Fibroblast of lung (primary cell): ENCODE results near the gene IL1B. TPM values are rescaled to one million over a fixed set of nuclear protein-coding genes. Genes with fewer than 3 reads are reported as not detected.

ENCODE experiments used
- DNase-seq, 2 donors: peaks; one replicate each; pipeline versions ENCODE4 v3.0.0 to v3.0.0-alpha.2; 2010; ENCODE audit warnings: low read depth in 2 of 2
- H2AFZ ChIP-seq: 2 replicates; pipeline ENCODE4 v1.5.1; 2012; ENCODE audit warnings: low read length, control low read depth, inconsistent platforms
- H3K27ac ChIP-seq: 2 replicates; pipeline ENCODE4 v1.5.1; 2011; ENCODE audit warnings: low read length, control low read depth; ENCODE audit not compliant: insufficient read depth
- H3K27me3 ChIP-seq: 2 replicates; pipeline ENCODE4 v1.5.1; 2011; ENCODE audit warnings: mild to moderate bottlenecking, low read length; ENCODE audit not compliant: control insufficient read depth, insufficient read depth
- H3K36me3 ChIP-seq: 2 replicates; pipeline ENCODE4 v1.5.1; 2011; ENCODE audit warnings: low read length; ENCODE audit not compliant: control insufficient read depth, insufficient read depth
- H3K4me1 ChIP-seq: 2 replicates; pipeline ENCODE4 v1.5.1; 2011; ENCODE audit warnings: low read length; ENCODE audit not compliant: control insufficient read depth, insufficient read depth; ENCODE audit errors: extremely low read depth
- H3K4me2 ChIP-seq: 2 replicates; pipeline ENCODE4 v1.5.1; 2011; ENCODE audit warnings: low read length, control low read depth; ENCODE audit not compliant: insufficient read depth; ENCODE audit errors: extremely low read depth
- H3K4me3 ChIP-seq, 4 experiments: fragments of 200-600 bp in 1 of 4; sonication (generic) in 1 of 4; replicated peaks in 1 of 4; 2 replicates each; pipeline ENCODE4 v1.5.1; 2011 to 2016; ENCODE audit warnings: low read length in 4 of 4, low read depth in 3 of 4, mild to moderate bottlenecking in 3 of 4, control low read depth in 2 of 4, inconsistent platforms in 1 of 4, mixed read lengths in 1 of 4; ENCODE audit not compliant: insufficient read depth in 1 of 4; ENCODE audit errors: control extremely low read depth in 1 of 4
- H3K79me2 ChIP-seq: 2 replicates; pipeline ENCODE4 v1.5.1; 2012; ENCODE audit warnings: mild to moderate bottlenecking, low read length, inconsistent platforms; ENCODE audit not compliant: control insufficient read depth, insufficient read depth
- H3K9ac ChIP-seq: 2 replicates; pipeline ENCODE4 v1.5.1; 2011; ENCODE audit warnings: mild to moderate bottlenecking, low read length, control low read depth; ENCODE audit not compliant: insufficient read depth
- H3K9me3 ChIP-seq: 2 replicates; pipeline ENCODE4 v1.5.1; 2012; ENCODE audit warnings: low read depth, low read length; ENCODE audit not compliant: control insufficient read depth, insufficient read depth
- H4K20me1 ChIP-seq: 2 replicates; pipeline ENCODE4 v1.5.1; 2011; ENCODE audit warnings: low read length; ENCODE audit not compliant: control insufficient read depth, insufficient read depth; ENCODE audit errors: extremely low read depth
- EZH2 ChIP-seq: IDR thresholded peaks from 2 replicates; pipeline ENCODE4 v1.5.1; 2012; ENCODE audit warnings: low read length, control low read depth, mild to moderate bottlenecking; ENCODE audit errors: missing control alignments
- polyA plus RNA-seq, 2 donors: library from polyadenylated mRNA; depleted of rRNA in 1 of 2; stranded (reverse) in 1 of 2; unstranded in 1 of 2; fragments of >200 nt; gene quantifications; 2 replicates each; pipeline ENCODE4 v1.2.1, GENCODE V29; 2011 to 2012; ENCODE audit warnings: missing spikeins in 1 of 2
- total RNA-seq: library from RNA; depleted of rRNA; stranded (reverse); fragments of >200 nt; gene quantifications from 2 replicates; pipeline ENCODE4 v1.2.1, GENCODE V29; 2014
- TF ChIP-seq, protein P1 (sequence below), 2 donors: IDR thresholded peaks in 1 of 2; conservative IDR thresholded peaks in 1 of 2; 1 replicate in 1 of 2; 2 replicates in 1 of 2; pipeline ENCODE4 v1.5.1; 2011 to 2012; ENCODE audit warnings: low read length in 2 of 2, control low read depth in 1 of 2, inconsistent platforms in 1 of 2, low read depth in 1 of 2, mild to moderate bottlenecking in 1 of 2

IL1B gene
- total and polyA plus RNA-seq, 2 donors (not counting 1 experiment from before 2014, with no cell fraction given) = 0.23 TPM; not detected in 1

DNA sequence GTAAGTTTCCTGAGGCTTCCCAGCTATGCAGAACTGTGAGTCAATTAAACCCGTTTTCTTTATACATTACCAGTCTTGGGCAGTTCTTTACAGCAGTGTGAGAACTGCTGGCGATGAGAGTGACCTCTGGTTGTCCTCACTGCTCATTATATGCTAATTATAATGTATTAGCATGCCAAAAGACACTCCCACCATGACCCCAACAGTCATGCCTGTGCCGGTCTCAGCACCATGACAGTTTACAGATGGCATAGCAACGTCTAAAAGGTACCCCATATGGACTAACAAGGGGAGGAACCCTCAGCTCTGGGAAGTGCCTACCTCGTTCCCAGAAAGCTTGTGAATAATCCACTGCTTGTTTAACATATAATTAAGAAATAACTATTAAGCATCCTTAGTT lies 44.2 kb downstream of the IL1B start:
- no peak overlapping the region for H3K4me2 ChIP-seq
- peaks cover 4% of the 10 kb centered on the region for H3K4me1 ChIP-seq
- TF ChIP-seq EZH2 = no peak
- TF ChIP-seq, protein P1, sequence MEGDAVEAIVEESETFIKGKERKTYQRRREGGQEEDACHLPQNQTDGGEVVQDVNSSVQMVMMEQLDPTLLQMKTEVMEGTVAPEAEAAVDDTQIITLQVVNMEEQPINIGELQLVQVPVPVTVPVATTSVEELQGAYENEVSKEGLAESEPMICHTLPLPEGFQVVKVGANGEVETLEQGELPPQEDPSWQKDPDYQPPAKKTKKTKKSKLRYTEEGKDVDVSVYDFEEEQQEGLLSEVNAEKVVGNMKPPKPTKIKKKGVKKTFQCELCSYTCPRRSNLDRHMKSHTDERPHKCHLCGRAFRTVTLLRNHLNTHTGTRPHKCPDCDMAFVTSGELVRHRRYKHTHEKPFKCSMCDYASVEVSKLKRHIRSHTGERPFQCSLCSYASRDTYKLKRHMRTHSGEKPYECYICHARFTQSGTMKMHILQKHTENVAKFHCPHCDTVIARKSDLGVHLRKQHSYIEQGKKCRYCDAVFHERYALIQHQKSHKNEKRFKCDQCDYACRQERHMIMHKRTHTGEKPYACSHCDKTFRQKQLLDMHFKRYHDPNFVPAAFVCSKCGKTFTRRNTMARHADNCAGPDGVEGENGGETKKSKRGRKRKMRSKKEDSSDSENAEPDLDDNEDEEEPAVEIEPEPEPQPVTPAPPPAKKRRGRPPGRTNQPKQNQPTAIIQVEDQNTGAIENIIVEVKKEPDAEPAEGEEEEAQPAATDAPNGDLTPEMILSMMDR (conservative IDR thresholded peaks at IDR 0.05 in 1 of 2, IDR thresholded peaks at IDR 0.05 in 1 of 2; ENCODE audit: low read depth in 1 of 2, low read length in 2 of 2) = no peak
- no peaks in the 10 kb centered on the region for H3K36me3 ChIP-seq
- no peak for DNase-seq
- no peaks in the 10 kb centered on the region for H3K9me3 ChIP-seq
- no peaks in the 10 kb centered on the region for H3K79me2 ChIP-seq
- H3K27me3 ChIP-seq = no peaks in the 10 kb centered on the region
- H3K27ac ChIP-seq = no peak overlapping the region
- H3K4me3 ChIP-seq = no peak overlapping the region
- H3K9ac ChIP-seq = no peak overlapping the region
- no peak overlapping the region for H2AFZ ChIP-seq
- no peaks in the 10 kb centered on the region for H4K20me1 ChIP-seq

DNA sequence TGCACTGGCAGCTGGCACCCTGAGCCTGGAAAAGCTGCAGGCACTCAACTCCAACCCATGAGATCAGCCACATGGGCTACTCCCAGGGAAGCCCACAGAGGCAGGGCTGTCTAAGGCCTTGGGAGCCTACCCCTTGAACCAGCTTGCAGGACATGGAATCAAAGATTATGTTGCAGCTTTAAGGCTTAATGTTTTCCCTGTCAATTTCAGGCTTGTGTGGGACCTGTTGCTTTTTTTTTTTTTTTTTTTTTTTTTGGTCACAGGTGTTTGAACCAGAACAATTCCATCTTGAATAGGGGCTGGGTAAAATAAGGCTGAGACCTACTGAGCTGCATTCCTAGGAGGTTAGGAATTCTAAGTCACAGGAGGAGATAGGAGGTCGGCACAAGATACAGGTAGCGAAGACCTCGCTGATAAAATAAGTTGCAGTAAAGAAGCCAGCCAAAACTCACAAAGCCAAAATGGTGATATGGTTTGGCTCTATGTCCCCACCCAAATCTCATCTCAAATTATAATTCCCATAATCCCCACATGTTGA lies 44.8 kb downstream of the IL1B start:
- H3K4me2 ChIP-seq = no peak overlapping the region
- no peak overlapping the region for H3K9ac ChIP-seq
- peaks cover 4% of the 10 kb centered on the region for H3K4me1 ChIP-seq
- no peaks in the 10 kb centered on the region for H3K9me3 ChIP-seq
- H3K4me3 ChIP-seq = no peak overlapping the region
- H3K27ac ChIP-seq = no peak overlapping the region
- H3K79me2 ChIP-seq = no peaks in the 10 kb centered on the region
- TF ChIP-seq, protein P1 (conservative IDR thresholded peaks at IDR 0.05 in 1 of 2, IDR thresholded peaks at IDR 0.05 in 1 of 2; ENCODE audit: low read depth in 1 of 2, low read length in 2 of 2) = no peak
- no peak for TF ChIP-seq EZH2
- no peaks in the 10 kb centered on the region for H3K36me3 ChIP-seq
- H2AFZ ChIP-seq = no peak overlapping the region
- DNase-seq = no peak
- no peaks in the 10 kb centered on the region for H3K27me3 ChIP-seq
- no peaks in the 10 kb centered on the region for H4K20me1 ChIP-seq

DNA sequence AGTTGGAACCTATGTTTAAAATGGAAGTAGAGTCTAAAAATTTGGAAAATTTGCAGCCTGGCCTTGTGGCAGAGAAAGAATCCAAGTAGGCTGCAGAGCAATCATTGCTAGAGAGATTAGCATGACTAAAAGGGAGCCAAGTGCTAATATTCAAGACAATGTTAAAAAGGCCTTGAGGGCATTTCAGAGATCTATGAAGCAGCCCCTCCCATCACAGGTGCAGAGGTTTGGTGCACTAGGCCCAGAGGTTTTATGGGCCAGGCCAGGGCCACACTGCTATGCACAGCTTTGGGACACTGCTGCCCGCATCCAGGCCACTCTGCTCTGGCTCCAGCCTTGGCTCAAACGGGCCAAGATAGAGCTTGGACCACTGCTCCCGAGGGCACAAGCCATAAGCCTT lies 45.6 kb downstream of the IL1B start:
- Histone ChIP-seq H4K20me1 (no peaks in the 10 kb centered on the region), H3K4me1 (peaks cover 4% of the 10 kb centered on the region), H2AFZ (no peak overlapping the region), H3K9ac (no peak overlapping the region), H3K27me3 (no peaks in the 10 kb centered on the region), H3K9me3 (no peaks in the 10 kb centered on the region), H3K4me2 (no peak overlapping the region), H3K79me2 (no peaks in the 10 kb centered on the region), H3K27ac (no peak overlapping the region), H3K36me3 (no peaks in the 10 kb centered on the region), H3K4me3 (no peak overlapping the region)
- DNase-seq = no peak
- TF ChIP-seq EZH2 = no peak
- TF ChIP-seq, protein P1 (conservative IDR thresholded peaks at IDR 0.05 in 1 of 2, IDR thresholded peaks at IDR 0.05 in 1 of 2; ENCODE audit: low read depth in 1 of 2, low read length in 2 of 2) = no peak
